Spleen (tissue), 11 donors: ENCODE results near the gene CIRBP. TPM values are rescaled to one million over a fixed set of nuclear protein-coding genes. Genes with fewer than 3 reads are reported as not detected.

Experiments used
- DNase-seq: peaks from one replicate; pipeline ENCODE4 v3.0.0-alpha.2; 2020
- H3K27ac ChIP-seq, 8 donors: fragments of 200-600 bp; sonication (generic) in 7 of 8; 1 replicate in 4 of 8; 2 replicates in 4 of 8; pipeline versions ENCODE4 v1.5.0 to v1.8.0; 2016 to 2021; ENCODE audit warnings: inconsistent platforms in 4 of 8, mild to moderate bottlenecking in 4 of 8, moderate library complexity in 1 of 8
- H3K27me3 ChIP-seq, 7 donors: fragments of 200-600 bp; sonication (generic) in 6 of 7; replicated peaks in 1 of 7; 1 replicate in 4 of 7; 2 replicates in 3 of 7; pipeline versions ENCODE4 v1.5.0 to v1.8.0; 2016 to 2021; ENCODE audit warnings: inconsistent platforms in 3 of 7, mild to moderate bottlenecking in 1 of 7
- H3K36me3 ChIP-seq, 6 donors: fragments of 200-600 bp; sonication (generic) in 5 of 6; 1 replicate in 4 of 6; 2 replicates in 2 of 6; pipeline versions ENCODE4 v1.5.0 to v1.8.0; 2016 to 2021; ENCODE audit warnings: inconsistent platforms in 2 of 6
- H3K4me1 ChIP-seq, 6 donors: fragments of 200-600 bp; sonication (generic) in 5 of 6; 1 replicate in 3 of 6; 2 replicates in 3 of 6; pipeline versions ENCODE4 v1.5.0 to v1.8.0; 2016 to 2021; ENCODE audit warnings: inconsistent platforms in 3 of 6
- H3K4me3 ChIP-seq, 8 donors: fragments of 200-600 bp; sonication (generic) in 7 of 8; 1 replicate in 4 of 8; 2 replicates in 4 of 8; pipeline versions ENCODE4 v1.5.0 to v1.8.0; 2016 to 2021; ENCODE audit warnings: inconsistent platforms in 4 of 8, mild to moderate bottlenecking in 4 of 8, moderate library complexity in 2 of 8
- H3K9me3 ChIP-seq, 8 donors: fragments of 200-600 bp; sonication (generic) in 7 of 8; 1 replicate in 4 of 8; 2 replicates in 4 of 8; pipeline versions ENCODE4 v1.5.0 to v1.8.0; 2016 to 2021; ENCODE audit warnings: inconsistent platforms in 4 of 8
- CTCF ChIP-seq, 11 experiments: fragments of 200-600 bp in 7 of 11; fragments of 450-650 bp in 4 of 11; sonication (generic) in 4 of 11; IDR thresholded peaks in 8 of 11; conservative IDR thresholded peaks in 3 of 11; 1 replicate in 7 of 11; 2 replicates in 4 of 11; pipeline versions ENCODE4 v1.4.0 to v1.8.0; 2016 to 2021; ENCODE audit warnings: antibody characterized with exemption in 11 of 11, inconsistent platforms in 4 of 11, mild to moderate bottlenecking in 1 of 11
- POLR2A ChIP-seq, 3 donors: fragments of 450-650 bp; IDR thresholded peaks; one replicate each; pipeline ENCODE4 v1.5.1; 2017; ENCODE audit warnings: antibody characterized with exemption in 3 of 3, mild to moderate bottlenecking in 1 of 3
- POLR2AphosphoS5 ChIP-seq, 3 donors: sonication (generic); formaldehyde crosslinking; IDR thresholded peaks; one replicate each; pipeline ENCODE4 v1.5.1; 2017; ENCODE audit warnings: antibody characterized with exemption in 3 of 3
- WGBS, 5 donors: extraction: QIAGEN DNeasy Blood & Tissue Kit in 3 of 5; methylation state at CpG; one replicate each; pipeline versions ENCODE4 v1.1.5 to v1.1.7; 2013 to 2018; 5-methylcytosine and 5-hydroxymethylcytosine counted together
- intact Hi-C: fragments of 100-400 bp; cut with DNase I; formaldehyde crosslinking; loops from one replicate; pipeline ENCODE4 v1.15.0; 2023; ENCODE audit warnings: low total_unique reads
- polyA plus RNA-seq, 3 donors: library from polyadenylated mRNA; stranded (reverse); fragments of 200-250 nt; gene quantifications; one replicate each; pipeline ENCODE4 v1.2.1, GENCODE V29; 2013
- total RNA-seq, 7 donors: library from RNA; depleted of rRNA in 3 of 7; stranded (reverse); fragments of >200 nt in 3 of 7; fragmentation: NEBNext Ultra II Directional in 4 of 7; extraction: Animal tissue kit (Norgen Biotek cat#: 25700) in 4 of 7; gene quantifications; one replicate each; pipeline versions ENCODE4 v1.1.0 to v1.2.1, GENCODE V29; 2016 to 2021
- donor health status: healthy with polysubstance abuse.
- donor health status: DM: no; HTN: no; CAD: no; lungs with moderate emphysema.
- donor health status: DM: no; HTN: no; CAD: no.
- donor health status: Bipolar disorder and iron deficiency.
- donor health status: healthy.
- donor health status: DM: no; HTN: no; CAD: no.
- donor health status: DM: yes; HTN: yes; CAD: no.

The CIRBP gene
- total and polyA plus RNA-seq, 10 donors: 333 to 894 (median 516) TPM

GRCh38 chr19:1268226-1269064 is 687 bp upstream of the CIRBP start:
- Histone ChIP-seq H3K36me3 (peaks cover 4 to 34% (median 29%) of the 10 kb centered on the region in 6 donors), H3K27ac (peak overlapping the region; percentile 92 to 100 (median 100)), H3K4me1 (peaks cover 77 to 96% (median 94%) of the 10 kb centered on the region in 6 donors), H3K9me3 (no peaks in the 10 kb centered on the region), H3K27me3 (no peaks in the 10 kb centered on the region), H3K4me3 (peak overlapping the region in 6 of 8 donors; percentile 60 to 91 (median 82))
- TF ChIP-seq POLR2A (IDR thresholded peaks at IDR 0.05) (no peak), CTCF (IDR thresholded peaks at IDR 0.05 in 8 of 11, conservative IDR thresholded peaks at IDR 0.05 in 3 of 11) (peak in 2 of 11 experiments; percentile 2 to 8), POLR2AphosphoS5 (IDR thresholded peaks at IDR 0.05) (peak in 1 of 3 donors; percentile 4)
- WGBS, 5 donors: 56 to 64% (median 58%) methylated on average over 40 of the region's 40 CpGs
- intact Hi-C loops: no loop called here
- DNase-seq: peak; percentile 91

- Histone ChIP-seq H3K4me3 (peak overlapping the region; percentile 60 to 91 (median 82)), H3K36me3 (peaks cover 10 to 46% (median 41%) of the 10 kb centered on the region in 6 donors), H3K27me3 (no peaks in the 10 kb centered on the region), H3K9me3 (no peaks in the 10 kb centered on the region), H3K27ac (peak overlapping the region; percentile 92 to 100 (median 100)), H3K4me1 (peaks cover 83 to 96% (median 94%) of the 10 kb centered on the region in 6 donors)
- WGBS, 5 donors: 0 to 1% (median 0%) methylated on average over 33 to 64 of the region's 64 CpGs
- intact Hi-C loops: loop anchor here (10.0 kb wide), 1 partner anchor 135 kb away; the partner anchor contains the start of genes DAZAP1 and GAMT
- TF ChIP-seq POLR2AphosphoS5 (IDR thresholded peaks at IDR 0.05): peak in 1 of 3 donors; percentile 55
- TF ChIP-seq CTCF (IDR thresholded peaks at IDR 0.05 in 8 of 11, conservative IDR thresholded peaks at IDR 0.05 in 3 of 11): no peak
- no peak for TF ChIP-seq POLR2A (IDR thresholded peaks at IDR 0.05)
- peak; percentile 95 for DNase-seq
Observed at GRCh38 chr19:1269478-1270212, 513 bp downstream of the CIRBP start.

GRCh38 chr19:1270213-1270853 is 1.2 kb downstream of the CIRBP start:
- WGBS, 5 donors: 17 to 30% (median 25%) methylated on average over 8 of the region's 8 CpGs
- peak in 1 of 3 donors; percentile 21 for TF ChIP-seq POLR2A (IDR thresholded peaks at IDR 0.05)
- no peak for TF ChIP-seq CTCF (IDR thresholded peaks at IDR 0.05 in 8 of 11, conservative IDR thresholded peaks at IDR 0.05 in 3 of 11)
- TF ChIP-seq POLR2AphosphoS5 (IDR thresholded peaks at IDR 0.05): no peak
- H3K4me1 ChIP-seq: peaks cover 81 to 95% (median 94%) of the 10 kb centered on the region in 6 donors
- intact Hi-C loops: loop anchor here (10.0 kb wide), 1 partner anchor 134 kb away; the partner anchor contains the start of genes DAZAP1 and GAMT
- H3K27ac ChIP-seq: peak overlapping the region; percentile 92 to 100 (median 100)
- H3K27me3 ChIP-seq: no peaks in the 10 kb centered on the region
- H3K9me3 ChIP-seq: no peaks in the 10 kb centered on the region
- peak overlapping the region; percentile 60 to 91 (median 82) for H3K4me3 ChIP-seq
- peak; percentile 80 for DNase-seq
- peaks cover 10 to 52% (median 47%) of the 10 kb centered on the region in 6 donors for H3K36me3 ChIP-seq
